Activated CD8-positive, alpha-beta memory T cell treated with anti-CD3 and anti-CD28 coated beads, Interleukin-2, amount 50 U/mL, for 24 hours (primary cell): Measurements from ENCODE around the gene BACH2.
"Not testable (repeated sequence)": the region's sequence is repeated elsewhere in the genome, so short reads cannot be mapped to it uniquely, and the experiment has no call there.

Source experiments
- DNase-seq: peaks from one replicate; pipeline ENCODE4 v3.0.0-alpha.2; 2020; ENCODE audit errors: extremely low read depth

Gene BACH2

DNA sequence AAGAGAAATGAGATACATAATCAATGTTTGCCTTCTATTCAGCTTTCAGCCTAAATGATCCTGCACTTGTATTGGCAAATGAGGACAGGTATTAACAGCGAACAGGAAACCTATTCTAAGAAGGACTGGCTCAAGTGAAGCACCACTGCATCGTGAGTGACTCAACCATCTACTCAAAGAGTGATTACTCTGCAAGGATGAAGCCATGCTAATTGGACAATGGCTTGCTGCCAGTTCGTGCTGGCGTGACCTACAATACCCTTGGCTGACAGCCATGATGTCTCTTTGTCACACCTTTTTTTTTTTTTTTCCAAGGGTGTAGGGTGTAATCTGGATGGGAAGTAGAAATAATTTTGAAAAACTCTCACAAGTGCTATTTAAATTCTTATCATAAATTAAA, 297.5 kb downstream of the BACH2 start:
- DNase-seq, result no peak

DNA sequence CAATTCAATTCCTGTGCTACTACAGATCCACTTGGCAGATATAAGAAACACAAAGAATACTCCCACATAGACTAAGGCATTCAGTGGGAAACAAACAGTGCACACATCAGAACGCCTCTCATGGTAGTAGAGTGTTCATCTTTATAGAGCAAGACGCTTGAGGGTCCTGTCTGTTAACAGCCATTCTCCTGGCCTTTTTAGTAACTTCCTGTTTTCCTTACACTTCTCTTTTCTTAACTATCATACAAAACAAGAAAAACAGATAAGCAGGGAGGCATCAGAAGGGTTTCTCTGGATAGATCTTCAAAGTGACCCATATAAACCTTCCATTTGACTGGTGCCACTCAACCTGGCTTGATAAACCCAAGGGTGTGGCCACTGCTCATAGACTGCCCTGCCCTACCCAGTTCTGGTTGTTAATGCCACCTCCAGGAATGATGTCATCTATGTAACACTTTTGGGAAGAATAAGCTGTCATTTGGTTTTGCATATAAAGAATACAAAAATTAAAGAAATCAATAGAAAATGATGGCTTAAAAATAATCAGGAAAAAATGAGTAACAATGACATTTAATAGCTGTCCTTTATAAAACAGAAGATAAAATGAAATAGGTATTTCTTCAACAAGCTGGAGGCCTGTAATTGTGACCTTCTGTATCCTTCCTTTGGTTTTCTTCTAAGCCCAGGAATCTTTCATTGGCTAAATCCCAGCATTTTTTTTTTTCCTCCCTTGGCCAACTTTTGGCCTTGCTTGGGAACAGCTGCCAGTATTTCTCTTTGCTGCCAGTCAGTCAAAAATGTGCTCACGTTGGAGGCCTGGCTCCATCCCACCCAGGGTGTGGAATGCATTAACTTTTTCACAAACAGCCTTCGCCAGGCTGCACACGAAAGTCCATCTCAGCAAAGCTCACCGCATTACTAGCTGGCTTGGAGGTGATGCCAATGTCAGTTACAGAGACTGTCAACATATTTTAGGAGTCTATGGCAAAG, 298.9 kb downstream of the BACH2 start:
- DNase-seq, result no peak

DNA sequence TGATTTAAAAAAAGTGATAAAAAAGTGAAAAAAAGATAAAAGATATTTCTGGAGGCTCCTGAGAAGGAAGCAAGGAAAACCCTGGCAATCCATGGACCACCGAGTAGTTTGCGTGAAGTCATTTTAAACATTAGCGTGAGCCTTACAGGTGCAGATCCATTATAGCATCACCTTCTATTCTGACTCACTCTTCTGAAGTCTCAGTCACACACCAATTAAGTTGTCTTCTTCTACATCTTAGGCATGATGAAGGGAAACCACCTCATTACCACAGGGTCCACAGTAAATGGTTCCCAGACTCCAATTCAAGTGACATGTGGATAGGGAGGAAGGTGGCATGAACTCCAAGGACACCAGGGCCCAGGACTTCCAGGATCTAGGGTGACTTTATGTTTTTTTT, 303.2 kb downstream of the BACH2 start:
- no peak for DNase-seq

DNA sequence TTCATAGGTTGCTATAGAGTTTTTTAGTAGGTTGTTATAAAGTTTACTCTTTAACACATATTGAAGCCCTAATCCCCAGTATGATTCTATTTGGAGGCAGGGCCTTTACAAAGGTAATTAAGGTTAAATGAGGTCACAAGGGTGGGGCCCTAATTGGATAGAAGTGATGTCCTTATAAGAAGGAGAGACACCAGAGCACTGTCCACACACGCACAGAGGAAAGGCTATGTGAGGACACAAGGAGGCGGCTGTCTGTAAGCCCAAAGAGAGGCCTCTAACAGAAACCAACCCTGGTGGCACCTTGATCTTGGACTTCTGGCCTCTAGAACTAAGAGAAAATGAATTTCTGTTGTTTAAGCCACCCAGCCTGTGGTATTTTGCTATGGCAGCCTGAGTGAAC, 303.8 kb downstream of the BACH2 start:
- no peak for DNase-seq

DNA sequence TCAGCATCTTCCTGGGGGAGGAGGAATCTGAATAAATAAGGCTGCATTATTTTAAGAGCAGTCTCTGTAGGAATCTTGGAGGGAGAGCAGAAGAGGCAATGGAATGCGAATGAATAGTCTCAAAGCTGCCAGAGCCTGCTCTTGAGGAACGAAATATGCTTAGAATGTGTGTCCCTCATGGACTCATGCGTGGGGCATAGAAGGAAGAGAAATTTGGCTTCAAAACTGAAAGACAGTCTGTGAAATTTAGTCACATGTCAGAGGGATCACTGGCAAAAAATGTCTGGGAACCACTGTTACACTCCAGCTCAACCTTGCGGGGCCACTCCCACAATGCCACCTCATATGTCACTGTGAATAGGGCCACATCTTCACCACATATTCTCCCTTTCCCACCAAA, 306.9 kb downstream of the BACH2 start:
- DNase-seq, result no peak

DNA sequence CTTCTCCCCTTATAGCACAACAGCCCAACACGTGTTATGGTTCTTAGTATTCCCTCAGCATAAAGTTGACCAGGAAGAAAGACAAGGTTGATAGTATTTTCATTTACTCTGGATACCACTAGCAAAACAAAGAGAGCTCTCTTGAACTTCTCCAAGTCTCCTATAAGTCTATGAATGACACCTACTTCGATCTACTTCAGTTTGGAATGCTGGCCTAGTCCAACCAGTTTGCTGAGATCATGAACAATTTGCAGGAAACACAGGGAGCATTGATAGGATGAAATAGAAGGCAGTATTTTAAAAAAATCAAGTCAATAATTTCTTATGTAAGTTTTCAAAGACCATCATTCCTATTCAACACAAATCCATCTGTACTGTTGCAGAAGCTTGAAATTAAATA, 308.8 kb downstream of the BACH2 start:
- DNase-seq, result no peak

DNA sequence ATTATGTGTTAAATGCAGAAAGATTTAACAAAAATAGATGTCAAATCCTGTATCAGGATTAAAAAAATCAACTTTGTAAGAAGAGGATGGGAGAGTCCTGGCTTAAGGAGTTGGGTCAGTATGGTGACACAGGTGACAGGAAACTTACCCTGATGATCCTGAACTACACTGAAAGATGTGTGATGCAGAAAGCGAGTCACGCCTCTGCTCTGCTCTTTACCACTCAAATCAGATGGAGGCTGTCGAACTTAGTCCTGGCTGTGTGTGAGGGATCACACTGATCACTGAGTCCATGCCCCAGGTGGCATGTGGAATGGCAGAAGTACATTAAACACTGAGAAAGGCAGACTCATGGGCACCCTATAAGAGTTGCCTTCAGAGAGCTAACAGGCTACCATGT, 309.5 kb downstream of the BACH2 start:
- DNase-seq, result no peak

DNA sequence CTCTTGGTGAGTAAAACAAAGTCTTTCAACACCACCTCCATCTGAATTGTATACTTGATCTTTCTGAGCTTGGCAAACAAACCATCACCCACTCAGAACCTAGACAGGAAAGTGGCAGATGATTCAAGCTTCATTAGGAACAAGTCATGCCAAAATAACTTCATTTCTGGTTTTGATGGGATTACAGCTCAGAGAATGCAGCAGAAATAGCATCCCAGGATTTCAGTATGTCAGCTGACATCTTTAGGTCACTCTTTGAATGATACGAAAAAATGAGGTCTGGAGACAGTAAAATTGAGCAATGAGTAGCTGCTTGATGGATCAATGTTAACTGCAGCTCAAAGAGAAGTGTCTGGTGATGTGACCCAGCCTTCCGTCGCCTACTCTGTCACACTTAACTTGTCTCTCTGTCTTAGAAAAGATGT, 310.0 kb downstream of the BACH2 start:
- DNase-seq, result no peak

DNA sequence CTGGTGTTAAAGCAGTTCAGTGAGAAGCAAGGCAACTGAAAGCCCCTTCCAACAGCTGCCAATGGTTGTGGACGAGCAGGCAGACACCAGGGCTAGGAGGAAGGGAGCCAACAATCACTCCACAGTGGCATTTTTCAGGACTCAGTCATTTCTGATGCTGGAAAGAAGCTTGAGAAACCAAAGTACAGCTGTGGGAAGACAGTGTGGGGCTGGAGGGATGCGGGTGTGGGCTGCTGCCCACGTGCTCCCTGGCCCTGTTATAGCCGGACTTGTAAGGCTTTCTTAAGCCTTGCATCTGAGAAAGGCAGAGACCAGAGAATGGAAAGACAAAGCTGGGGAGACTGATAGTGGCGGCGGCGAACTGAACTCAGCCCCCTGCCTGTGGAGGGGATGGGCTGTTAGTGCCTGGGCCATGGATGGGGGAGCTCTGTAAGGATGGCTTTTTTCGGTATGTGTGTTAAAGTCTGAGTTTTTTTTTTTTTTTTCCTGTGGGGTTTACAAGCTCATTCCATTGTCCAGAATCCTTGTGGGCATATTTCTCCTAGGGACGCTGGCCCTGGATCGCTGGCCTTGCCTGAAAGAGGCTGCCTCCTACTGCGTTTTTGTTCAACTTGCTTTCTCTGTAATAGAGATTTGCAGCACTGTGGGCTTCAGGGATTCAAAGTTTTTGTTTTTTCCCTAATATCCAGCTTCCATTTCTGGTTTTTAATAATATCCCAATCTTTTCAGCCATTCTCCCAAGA, 310.7 kb downstream of the BACH2 start:
- DNase-seq, result no peak

DNA sequence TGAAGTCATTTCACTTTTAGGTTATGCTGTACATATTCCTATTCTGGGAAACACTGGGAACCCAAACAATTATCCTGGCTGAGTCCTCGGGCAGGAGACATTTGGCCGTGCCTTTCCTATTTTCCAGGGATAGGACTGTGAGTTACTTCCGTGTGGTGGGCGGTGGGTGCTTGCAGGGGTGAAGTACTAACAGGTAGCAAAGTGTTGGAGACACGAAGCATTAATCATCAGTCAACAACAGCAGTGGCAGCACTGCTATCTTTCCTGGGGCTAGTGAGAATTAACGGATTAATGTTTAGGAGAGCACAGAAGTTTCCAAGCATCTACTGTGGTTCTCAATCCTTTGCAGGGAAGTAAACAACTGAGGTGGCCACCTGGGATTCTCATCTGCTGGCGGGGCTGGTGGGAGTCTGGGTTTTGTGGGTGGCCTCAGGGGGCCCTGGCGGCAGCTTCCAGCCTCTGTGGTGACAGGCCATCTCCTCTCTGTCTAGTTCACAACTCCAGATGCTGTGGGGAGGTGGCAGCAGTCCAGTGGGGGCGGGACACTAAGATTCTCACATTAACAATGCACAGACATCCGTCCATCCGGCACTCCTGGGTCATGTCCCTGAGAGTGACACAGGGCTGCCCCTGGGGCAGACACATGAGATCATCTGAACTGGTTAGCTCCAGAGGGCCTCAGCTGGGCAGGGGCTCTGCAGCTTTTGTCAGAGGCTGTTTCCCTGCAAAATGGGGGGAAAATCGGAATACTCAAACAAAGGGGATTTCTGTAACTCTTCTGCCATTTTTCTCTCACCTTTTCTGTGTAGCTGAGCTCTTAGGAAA, 311.5 kb downstream of the BACH2 start:
- no peak for DNase-seq

DNA sequence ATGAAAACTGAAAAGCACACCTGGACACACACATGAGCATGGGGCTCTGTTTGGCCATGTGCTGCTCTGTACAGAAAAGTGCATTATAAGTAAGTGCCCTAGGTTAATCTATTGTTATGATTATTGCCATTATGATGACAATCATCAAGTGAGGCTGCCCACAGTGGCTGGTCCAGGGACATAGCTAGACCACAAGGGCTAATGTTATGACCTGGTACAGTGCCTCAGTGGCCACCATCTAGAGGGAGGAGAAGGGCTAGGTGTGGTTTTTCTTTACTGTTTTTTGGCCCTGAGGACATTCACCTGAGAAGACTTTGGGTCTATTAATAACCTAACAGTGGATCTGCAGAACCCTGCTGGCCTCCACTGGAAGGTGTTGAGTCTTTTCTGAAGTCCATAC, 316.3 kb downstream of the BACH2 start:
- DNase-seq, result no peak

DNA sequence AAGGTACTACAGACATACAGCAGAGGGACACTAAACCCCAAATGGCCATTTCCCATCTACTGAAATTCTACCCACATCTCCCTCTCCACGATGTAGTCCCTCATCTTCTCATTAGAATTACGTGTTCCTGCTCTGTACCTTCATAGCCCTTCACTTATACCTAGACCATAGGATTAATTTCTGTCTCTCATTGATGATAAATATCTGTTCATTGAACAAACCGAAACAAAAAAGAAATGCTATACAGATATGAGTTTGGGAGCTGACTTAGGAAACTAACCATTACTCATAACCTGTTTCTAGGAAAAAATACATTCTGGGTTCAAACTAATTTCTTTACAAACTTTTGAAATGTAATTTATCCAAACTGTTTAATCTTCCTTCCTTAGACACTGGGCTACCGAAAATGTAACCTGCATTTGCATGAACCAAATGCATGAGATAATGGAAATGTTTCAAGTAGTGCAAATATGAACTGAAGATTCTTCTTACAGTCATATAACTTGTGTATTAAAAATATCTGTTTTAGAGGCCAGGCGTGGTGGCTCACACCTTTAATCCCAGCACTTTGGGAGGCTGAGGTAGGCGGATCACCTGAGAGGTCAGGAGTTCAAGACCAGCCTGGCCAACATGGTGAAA, 317.0 kb downstream of the BACH2 start:
- no peak for DNase-seq

DNA sequence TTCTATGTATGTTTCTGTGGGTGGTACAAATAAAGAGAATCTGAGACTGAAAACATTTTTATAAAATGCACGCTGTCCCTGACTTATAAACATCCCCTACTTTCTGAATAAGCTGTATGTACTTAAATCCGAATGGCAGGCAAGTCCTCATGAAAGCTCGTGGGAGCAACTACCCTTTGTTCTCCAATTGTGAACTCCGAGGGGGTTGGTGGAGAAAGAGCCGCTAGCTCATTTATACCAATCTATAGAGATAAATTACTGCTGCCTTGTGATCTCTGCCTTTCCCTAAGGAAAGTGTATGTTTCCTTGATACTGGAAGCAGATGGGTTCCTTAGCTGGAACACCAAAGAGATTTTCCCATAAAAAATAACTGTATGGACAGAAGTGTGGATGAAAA, 317.9 kb downstream of the BACH2 start:
- no peak for DNase-seq

DNA sequence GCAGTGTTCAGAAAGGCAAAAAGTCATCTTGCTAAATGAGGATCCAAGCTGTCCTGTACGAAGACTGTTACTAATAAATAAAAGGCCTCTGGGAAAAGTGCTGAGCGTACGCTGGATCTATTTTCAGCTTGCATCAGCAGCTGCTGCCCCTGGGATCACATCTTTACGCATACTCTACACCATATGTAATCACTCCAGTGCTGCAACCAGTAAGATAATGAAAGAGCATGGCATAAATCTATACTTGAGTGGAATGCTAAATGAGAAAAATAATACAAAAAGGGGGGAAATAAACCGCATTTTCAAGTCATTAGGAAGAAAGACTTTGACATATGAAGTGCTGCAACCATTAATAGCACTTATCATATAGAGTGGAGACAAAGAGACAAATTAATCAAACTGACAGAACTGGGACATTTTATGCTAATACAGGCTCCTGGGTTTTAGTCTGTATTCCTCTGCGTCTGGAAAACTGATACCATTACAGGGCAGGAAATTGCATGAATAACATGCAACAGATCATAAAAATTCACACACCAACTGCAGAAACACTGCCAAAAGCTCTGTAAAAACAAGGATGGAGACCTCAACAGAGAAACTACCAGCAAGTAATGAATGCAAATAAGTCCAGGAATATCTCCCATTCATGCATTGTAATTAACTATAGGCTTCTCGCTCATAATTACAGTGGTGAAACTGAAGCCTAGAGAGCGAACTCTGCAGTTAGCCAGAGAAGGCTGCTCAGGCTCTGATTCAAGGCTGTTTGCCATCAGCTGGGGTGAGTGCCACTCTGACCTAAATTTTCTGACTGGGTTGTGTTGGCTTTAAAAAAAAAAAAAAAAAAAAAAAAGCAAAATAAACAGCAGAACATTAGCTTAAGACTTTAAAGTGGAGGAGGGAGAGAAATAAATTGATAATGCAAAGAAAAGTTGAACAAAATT, 318.6 kb downstream of the BACH2 start:
- no peak for DNase-seq

DNA sequence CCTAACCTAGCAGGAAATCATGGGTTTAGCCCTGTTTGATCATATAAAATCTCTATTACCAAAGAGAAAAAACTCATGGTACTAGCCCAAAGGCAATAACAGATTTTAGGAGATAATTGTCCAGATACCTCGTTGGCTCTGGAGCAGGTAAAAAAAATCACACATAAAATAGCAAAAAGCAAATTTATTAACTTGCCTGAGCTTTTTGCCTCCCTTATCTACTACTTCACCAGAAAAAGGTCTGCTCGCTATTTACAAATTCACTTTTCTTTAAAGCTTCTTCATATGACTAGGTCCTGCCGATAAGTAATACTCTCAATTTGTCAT, 320.0 kb downstream of the BACH2 start:
- DNase-seq, result no peak

DNA sequence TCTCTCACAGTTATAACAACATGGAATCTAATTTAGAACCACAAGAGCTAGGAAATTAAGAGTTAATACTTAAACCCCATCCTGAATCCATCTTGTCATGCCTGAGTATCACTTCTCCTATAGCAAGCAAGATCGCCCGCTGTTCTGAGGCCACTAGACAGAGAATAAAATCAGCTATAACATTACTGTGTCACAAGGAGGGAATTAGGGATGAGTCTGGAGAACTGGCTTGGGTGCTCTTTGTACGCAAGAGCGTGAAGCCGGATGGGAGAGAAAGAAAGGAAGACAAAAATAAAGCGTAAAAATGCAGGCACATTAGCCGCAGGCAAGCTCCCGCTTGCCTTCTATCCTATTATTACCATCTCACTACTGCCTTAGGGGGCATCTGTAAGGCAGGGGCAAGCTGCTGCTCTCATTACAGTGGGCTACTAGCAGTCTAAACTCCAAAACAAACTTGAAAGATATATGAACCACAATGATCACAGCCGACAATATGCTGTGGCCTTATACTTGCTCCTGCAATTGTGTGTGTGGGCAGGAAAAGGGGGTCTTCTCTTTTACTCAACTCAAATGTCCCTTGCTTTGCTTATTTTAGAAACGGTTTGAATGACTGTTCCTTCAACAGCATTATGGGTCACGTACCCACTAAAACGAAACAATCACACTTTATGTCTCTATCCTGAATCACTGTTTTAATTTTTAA, 320.5 kb downstream of the BACH2 start:
- DNase-seq, result no peak

DNA sequence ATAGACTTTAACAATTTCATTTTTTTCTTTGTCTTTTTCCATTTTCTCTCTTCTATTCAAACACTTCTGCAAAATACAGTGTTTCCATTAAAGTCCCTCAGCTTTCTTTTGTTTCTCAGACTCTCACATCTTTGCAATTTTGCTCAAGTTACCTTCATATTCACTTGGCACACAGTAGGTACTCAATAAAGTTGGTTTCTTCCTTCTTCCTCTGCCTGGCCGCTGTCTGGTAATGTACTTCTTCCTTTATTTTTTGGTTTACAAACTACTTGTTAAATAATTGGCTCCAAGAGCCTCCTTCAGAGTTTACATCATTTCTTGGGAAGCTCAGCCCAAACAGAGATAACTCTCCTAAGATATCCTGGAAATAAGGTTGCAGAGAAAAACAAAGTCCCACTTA, 321.3 kb downstream of the BACH2 start:
- no peak for DNase-seq

DNA sequence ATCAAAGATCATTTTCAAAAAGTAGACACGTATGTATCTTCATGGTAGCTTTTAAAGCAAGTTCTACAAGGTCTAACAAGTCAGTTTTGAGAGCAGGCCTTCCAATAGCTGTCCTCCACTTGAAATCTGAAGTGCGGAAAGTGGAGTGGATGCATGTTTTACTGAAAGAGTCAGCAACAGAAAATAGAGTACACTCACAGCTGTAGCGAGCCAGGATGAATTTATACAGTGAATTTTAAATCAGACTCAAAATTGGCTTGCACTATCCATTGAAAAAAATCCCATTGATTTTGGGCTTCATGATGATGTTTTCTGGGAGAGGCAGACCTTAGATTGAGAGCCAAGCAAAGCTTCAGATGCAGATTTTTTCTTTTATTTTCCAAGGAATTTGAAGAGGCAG, 321.8 kb downstream of the BACH2 start:
- DNase-seq, result no peak

DNA sequence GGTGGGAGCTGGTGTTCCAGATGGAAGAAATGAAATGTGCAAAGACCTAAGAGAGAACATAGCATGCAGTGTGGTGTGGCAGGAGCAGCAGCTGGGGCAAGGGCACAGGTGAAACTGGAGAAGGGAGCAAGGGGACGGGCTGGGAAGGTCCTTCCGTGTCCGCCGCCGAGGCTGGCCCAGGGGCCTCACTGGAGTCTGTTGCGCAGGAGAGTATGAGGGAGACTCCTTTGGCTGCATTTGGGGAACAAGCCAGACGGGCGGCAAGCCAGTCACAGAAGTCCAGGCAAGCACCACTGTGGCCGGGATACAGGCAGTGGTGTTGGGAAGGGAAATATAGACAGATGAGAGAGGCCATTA, 324.6 kb downstream of the BACH2 start:
- DNase-seq, result no peak

DNA sequence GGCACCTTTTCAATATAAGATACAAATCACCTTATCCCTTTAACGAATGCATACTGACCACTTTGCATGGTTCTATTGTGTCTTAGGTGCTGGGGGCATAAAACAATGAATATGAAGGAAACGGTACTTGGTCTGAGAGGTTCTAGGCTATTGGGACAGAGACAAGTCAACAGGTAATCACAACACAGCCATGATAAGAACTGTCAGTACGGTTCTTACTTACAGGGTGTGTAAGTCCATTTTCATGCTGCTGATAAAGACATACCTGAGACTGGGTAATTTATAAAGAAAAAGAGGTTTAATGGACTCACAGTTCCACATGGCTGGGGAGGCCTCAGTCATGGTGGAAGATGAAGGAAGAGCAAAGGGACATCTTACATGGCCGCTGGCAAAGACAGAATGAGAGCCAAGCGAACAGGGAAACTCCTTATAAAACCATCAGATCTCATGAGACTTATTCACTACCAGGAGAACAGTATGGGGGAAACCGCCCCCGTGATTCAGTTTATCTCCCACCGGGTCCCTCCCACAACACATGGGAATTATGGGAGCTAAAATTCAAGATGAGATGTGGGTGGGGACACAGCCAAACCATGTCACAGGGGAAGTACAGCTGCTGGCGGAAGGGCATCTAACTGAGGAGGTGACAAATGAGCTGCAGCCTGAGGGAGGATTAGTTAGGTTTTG, 325.2 kb downstream of the BACH2 start:
- DNase-seq, result not testable (repeated sequence)
